Fibroblast of lung (primary cell): ENCODE data around the gene BRD1. TPM values are rescaled to one million over a fixed set of nuclear protein-coding genes. Genes with fewer than 3 reads are reported as not detected.
"Not testable (repeated sequence)": the region's sequence is repeated elsewhere in the genome, so short reads cannot be mapped to it uniquely, and the experiment has no call there.

Source experiments
- DNase-seq, 2 donors: peaks; one replicate each; pipeline versions ENCODE4 v3.0.0 to v3.0.0-alpha.2; 2010; ENCODE audit warnings: low read depth in 2 of 2
- H2AFZ ChIP-seq: 2 replicates; pipeline ENCODE4 v1.5.1; 2012; ENCODE audit warnings: low read length, control low read depth, inconsistent platforms
- H3K27ac ChIP-seq: 2 replicates; pipeline ENCODE4 v1.5.1; 2011; ENCODE audit warnings: low read length, control low read depth; ENCODE audit not compliant: insufficient read depth
- H3K27me3 ChIP-seq: 2 replicates; pipeline ENCODE4 v1.5.1; 2011; ENCODE audit warnings: mild to moderate bottlenecking, low read length; ENCODE audit not compliant: control insufficient read depth, insufficient read depth
- H3K36me3 ChIP-seq: 2 replicates; pipeline ENCODE4 v1.5.1; 2011; ENCODE audit warnings: low read length; ENCODE audit not compliant: control insufficient read depth, insufficient read depth
- H3K4me1 ChIP-seq: 2 replicates; pipeline ENCODE4 v1.5.1; 2011; ENCODE audit warnings: low read length; ENCODE audit not compliant: control insufficient read depth, insufficient read depth; ENCODE audit errors: extremely low read depth
- H3K4me2 ChIP-seq: 2 replicates; pipeline ENCODE4 v1.5.1; 2011; ENCODE audit warnings: low read length, control low read depth; ENCODE audit not compliant: insufficient read depth; ENCODE audit errors: extremely low read depth
- H3K4me3 ChIP-seq, 4 experiments: fragments of 200-600 bp in 1 of 4; sonication (generic) in 1 of 4; replicated peaks in 1 of 4; 2 replicates each; pipeline ENCODE4 v1.5.1; 2011 to 2016; ENCODE audit warnings: low read length in 4 of 4, low read depth in 3 of 4, mild to moderate bottlenecking in 3 of 4, control low read depth in 2 of 4, inconsistent platforms in 1 of 4, mixed read lengths in 1 of 4; ENCODE audit not compliant: insufficient read depth in 1 of 4; ENCODE audit errors: control extremely low read depth in 1 of 4
- H3K79me2 ChIP-seq: 2 replicates; pipeline ENCODE4 v1.5.1; 2012; ENCODE audit warnings: mild to moderate bottlenecking, low read length, inconsistent platforms; ENCODE audit not compliant: control insufficient read depth, insufficient read depth
- H3K9ac ChIP-seq: 2 replicates; pipeline ENCODE4 v1.5.1; 2011; ENCODE audit warnings: mild to moderate bottlenecking, low read length, control low read depth; ENCODE audit not compliant: insufficient read depth
- H3K9me3 ChIP-seq: 2 replicates; pipeline ENCODE4 v1.5.1; 2012; ENCODE audit warnings: low read depth, low read length; ENCODE audit not compliant: control insufficient read depth, insufficient read depth
- H4K20me1 ChIP-seq: 2 replicates; pipeline ENCODE4 v1.5.1; 2011; ENCODE audit warnings: low read length; ENCODE audit not compliant: control insufficient read depth, insufficient read depth; ENCODE audit errors: extremely low read depth
- EZH2 ChIP-seq: IDR thresholded peaks from 2 replicates; pipeline ENCODE4 v1.5.1; 2012; ENCODE audit warnings: low read length, control low read depth, mild to moderate bottlenecking; ENCODE audit errors: missing control alignments
- polyA plus RNA-seq, 2 donors: library from polyadenylated mRNA; depleted of rRNA in 1 of 2; stranded (reverse) in 1 of 2; unstranded in 1 of 2; fragments of >200 nt; gene quantifications; 2 replicates each; pipeline ENCODE4 v1.2.1, GENCODE V29; 2011 to 2012; ENCODE audit warnings: missing spikeins in 1 of 2
- total RNA-seq: library from RNA; depleted of rRNA; stranded (reverse); fragments of >200 nt; gene quantifications from 2 replicates; pipeline ENCODE4 v1.2.1, GENCODE V29; 2014
- TF ChIP-seq, protein P1 (sequence below), 2 donors: IDR thresholded peaks in 1 of 2; conservative IDR thresholded peaks in 1 of 2; 1 replicate in 1 of 2; 2 replicates in 1 of 2; pipeline ENCODE4 v1.5.1; 2011 to 2012; ENCODE audit warnings: low read length in 2 of 2, control low read depth in 1 of 2, inconsistent platforms in 1 of 2, low read depth in 1 of 2, mild to moderate bottlenecking in 1 of 2

The BRD1 gene
- total and polyA plus RNA-seq, 2 donors (not counting 1 experiment from before 2014, with no cell fraction given) = 4.3 to 26.6 TPM

DNA sequence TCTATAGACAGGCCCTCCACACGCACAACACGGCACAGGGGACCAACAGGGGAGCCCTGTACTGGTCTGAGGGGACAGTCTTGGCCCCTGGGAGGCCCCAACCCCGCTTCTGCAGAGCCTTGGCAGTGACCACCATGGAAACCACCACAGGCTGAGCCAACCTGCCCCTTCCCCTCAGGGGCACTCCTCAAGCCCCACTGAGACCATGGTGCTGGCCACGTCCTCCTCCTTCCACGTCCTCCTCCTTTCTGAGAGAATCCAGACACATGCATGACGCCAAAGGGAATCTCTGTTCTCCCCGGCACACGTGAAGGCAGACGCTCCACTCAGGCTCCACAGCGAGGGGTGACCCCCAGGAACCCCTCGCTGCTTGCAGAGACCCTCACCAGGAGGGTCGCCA is 2.7 kb downstream of the BRD1 start:
- Histone ChIP-seq H3K9ac (peak overlapping the region; percentile 70), H3K4me3 (peak overlapping the region in 3 of 4 experiments; percentile 49 to 80 (median 75)), H3K27me3 (no peaks in the 10 kb centered on the region), H3K9me3 (no peaks in the 10 kb centered on the region), H3K27ac (peak overlapping the region; percentile 86), H3K36me3 (peaks cover 24% of the 10 kb centered on the region), H3K4me2 (peak overlapping the region; percentile 84), H3K4me1 (peaks cover 9% of the 10 kb centered on the region), H2AFZ (no peak overlapping the region), H4K20me1 (peaks cover 4% of the 10 kb centered on the region), H3K79me2 (peaks cover 71% of the 10 kb centered on the region)
- TF ChIP-seq EZH2 = no peak
- TF ChIP-seq, protein P1, sequence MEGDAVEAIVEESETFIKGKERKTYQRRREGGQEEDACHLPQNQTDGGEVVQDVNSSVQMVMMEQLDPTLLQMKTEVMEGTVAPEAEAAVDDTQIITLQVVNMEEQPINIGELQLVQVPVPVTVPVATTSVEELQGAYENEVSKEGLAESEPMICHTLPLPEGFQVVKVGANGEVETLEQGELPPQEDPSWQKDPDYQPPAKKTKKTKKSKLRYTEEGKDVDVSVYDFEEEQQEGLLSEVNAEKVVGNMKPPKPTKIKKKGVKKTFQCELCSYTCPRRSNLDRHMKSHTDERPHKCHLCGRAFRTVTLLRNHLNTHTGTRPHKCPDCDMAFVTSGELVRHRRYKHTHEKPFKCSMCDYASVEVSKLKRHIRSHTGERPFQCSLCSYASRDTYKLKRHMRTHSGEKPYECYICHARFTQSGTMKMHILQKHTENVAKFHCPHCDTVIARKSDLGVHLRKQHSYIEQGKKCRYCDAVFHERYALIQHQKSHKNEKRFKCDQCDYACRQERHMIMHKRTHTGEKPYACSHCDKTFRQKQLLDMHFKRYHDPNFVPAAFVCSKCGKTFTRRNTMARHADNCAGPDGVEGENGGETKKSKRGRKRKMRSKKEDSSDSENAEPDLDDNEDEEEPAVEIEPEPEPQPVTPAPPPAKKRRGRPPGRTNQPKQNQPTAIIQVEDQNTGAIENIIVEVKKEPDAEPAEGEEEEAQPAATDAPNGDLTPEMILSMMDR (conservative IDR thresholded peaks at IDR 0.05 in 1 of 2, IDR thresholded peaks at IDR 0.05 in 1 of 2; ENCODE audit: low read depth in 1 of 2, low read length in 2 of 2) = no peak
- no peak for DNase-seq

DNA sequence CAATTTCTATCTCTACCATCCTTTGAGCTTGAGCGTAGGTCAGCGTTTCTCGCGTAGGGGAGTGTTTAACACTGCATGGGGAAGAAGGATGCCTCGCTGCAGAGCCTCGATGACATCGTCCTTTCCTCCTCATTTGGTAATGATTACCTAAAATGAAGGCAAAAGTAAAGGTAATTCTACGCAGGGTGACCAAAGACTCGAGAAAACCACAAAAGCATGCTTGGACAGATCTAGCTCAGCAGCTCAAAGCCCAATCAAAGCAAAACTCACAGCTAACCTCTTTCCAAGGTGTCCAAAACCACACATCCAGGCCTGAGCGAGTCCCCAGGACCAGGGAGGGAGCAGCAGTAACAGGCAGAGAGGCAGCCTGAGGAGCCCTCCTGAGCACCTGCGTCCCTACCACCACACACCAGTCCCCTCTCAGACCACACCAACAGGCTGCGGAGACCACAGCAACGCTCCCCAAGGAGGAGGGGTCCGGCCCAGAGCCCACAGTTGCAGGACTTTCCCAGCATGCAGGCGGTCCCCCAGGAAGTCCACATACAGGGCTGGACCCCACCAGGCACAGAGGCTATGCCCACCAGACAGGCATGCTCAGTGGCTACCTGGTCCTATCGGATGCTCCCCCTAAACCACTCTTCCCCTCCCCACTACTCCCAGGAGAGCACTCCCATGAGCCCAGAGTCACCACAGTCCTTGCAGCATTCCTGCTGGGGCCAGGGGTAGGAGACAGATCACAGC is 3.3 kb downstream of the BRD1 start:
- Histone ChIP-seq H3K27ac (no peak overlapping the region), H3K9me3 (no peaks in the 10 kb centered on the region), H3K79me2 (peaks cover 77% of the 10 kb centered on the region), H4K20me1 (peaks cover 4% of the 10 kb centered on the region), H3K27me3 (no peaks in the 10 kb centered on the region), H3K4me2 (no peak overlapping the region), H2AFZ (no peak overlapping the region), H3K9ac (no peak overlapping the region), H3K4me1 (peaks cover 9% of the 10 kb centered on the region), H3K4me3 (no peak overlapping the region), H3K36me3 (peaks cover 24% of the 10 kb centered on the region)
- no peak for TF ChIP-seq EZH2
- TF ChIP-seq, protein P1 (conservative IDR thresholded peaks at IDR 0.05 in 1 of 2, IDR thresholded peaks at IDR 0.05 in 1 of 2; ENCODE audit: low read depth in 1 of 2, low read length in 2 of 2) = no peak
- DNase-seq = no peak

DNA sequence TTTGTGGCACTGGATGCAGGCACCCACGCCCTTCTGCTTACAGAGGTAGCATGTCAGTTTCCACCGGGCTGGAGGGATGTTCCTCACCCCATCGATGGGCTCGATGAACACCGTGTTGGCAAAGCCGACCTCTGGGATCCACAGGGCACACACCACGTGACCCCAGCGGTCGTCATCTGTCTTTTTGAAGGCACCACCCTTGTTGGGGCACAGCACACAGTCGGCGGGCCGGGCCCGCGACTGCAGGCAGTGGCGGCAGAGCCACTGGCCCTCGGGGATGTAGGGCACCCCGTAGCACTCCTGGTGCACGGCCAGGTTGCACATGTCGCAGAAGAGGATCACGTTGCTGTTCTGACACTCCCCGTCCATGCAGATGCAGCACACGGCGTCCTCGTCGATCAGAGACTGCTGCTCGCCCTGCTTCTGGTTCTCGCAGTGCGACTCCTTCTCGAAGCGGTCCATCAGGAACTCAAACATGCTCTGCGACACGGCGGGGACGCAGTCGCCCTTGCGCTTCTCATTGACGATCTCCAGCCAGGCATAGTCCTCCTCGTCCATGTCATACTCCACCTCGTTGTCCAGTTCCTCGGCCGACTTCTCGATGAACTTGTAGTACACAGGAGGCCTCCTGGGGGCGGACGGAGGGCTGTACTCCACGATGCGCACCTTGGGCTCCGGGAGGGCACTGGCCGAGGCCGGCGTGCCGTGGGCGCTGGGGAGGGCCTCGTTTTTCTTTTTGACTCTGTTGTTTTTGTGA is 4.2 kb downstream of the BRD1 start:
- H4K20me1 ChIP-seq = peaks cover 4% of the 10 kb centered on the region

DNA sequence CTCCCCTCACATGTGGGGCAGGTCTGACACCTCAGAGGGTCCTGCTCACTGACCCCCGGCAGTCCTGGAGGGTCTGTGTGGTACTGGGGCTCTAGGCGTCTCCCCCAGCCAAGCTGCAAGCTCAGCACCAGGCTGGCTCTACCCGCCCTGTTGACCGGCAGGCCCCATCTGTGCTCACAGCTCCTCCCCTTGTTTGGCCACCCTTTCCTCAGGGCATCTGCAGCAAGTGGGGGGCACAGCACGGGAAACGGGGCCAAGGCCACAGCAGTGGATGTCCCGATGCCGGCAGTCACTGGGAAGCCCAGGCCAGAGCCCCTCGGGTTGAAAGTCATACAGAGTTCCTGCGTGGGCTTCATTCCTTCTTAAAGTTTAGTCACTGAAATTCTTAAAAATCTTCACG is 5.9 kb downstream of the BRD1 start:
- not testable (repeated sequence) for H3K9me3 ChIP-seq, H3K27ac ChIP-seq, H3K4me1 ChIP-seq, H4K20me1 ChIP-seq, H2AFZ ChIP-seq, H3K9ac ChIP-seq, H3K4me2 ChIP-seq, DNase-seq, H3K4me3 ChIP-seq, H3K27me3 ChIP-seq
- H3K79me2 ChIP-seq = peaks cover 97% of the 10 kb centered on the region
- peaks cover 32% of the 10 kb centered on the region for H3K36me3 ChIP-seq

More for the DNA sequence above, 4.2 kb downstream of the BRD1 start:
- Histone ChIP-seq H3K4me3 (no peak overlapping the region), H3K36me3 (peaks cover 27% of the 10 kb centered on the region), H3K79me2 (peaks cover 83% of the 10 kb centered on the region), H3K27ac (no peak overlapping the region), H3K4me2 (no peak overlapping the region), H3K4me1 (peaks cover 9% of the 10 kb centered on the region), H3K27me3 (no peaks in the 10 kb centered on the region), H3K9me3 (no peaks in the 10 kb centered on the region), H3K9ac (no peak overlapping the region), H2AFZ (no peak overlapping the region)
- TF ChIP-seq EZH2 = no peak
- TF ChIP-seq, protein P1 (conservative IDR thresholded peaks at IDR 0.05 in 1 of 2, IDR thresholded peaks at IDR 0.05 in 1 of 2; ENCODE audit: low read depth in 1 of 2, low read length in 2 of 2) = no peak
- no peak for DNase-seq
